ENCODE data around the gene DCTPP1. TPM values are rescaled to one million over a fixed set of nuclear protein-coding genes. Genes with fewer than 3 reads are reported as not detected.

The DCTPP1 gene
- total and polyA plus RNA-seq, 9 of the 15 experiments (the other 6 are each of a cell fraction or from before 2014, with no cell fraction given): 45.0 to 132 (median 80.6) TPM

- TF ChIP-seq THRB (CRISPR knock-in tag; conservative IDR thresholded peaks at IDR 0.05): no peak
- no peak for TF ChIP-seq ATF1 (CRISPR knock-in tag; IDR thresholded peaks at IDR 0.05)
- peak; percentile 91 for TF ChIP-seq ATF1 (tag; IDR thresholded peaks at IDR 0.05)
- TF ChIP-seq PHF8 (IDR thresholded peaks at IDR 0.05; ENCODE audit: borderline replicate concordance, low read length): peak; percentile 79; the same call in 1 of the 2 replicates
- peak; percentile 82 for TF ChIP-seq POLR2A (conservative IDR thresholded peaks at IDR 0.05)
- no peak for TF ChIP-seq ZNF175 (CRISPR knock-in tag; IDR thresholded peaks at IDR 0.05; ENCODE audit: low read depth)
- TF ChIP-seq ARID2 (IDR thresholded peaks at IDR 0.05): peak; percentile 74; the same call in 1 of the 2 replicates
- TF ChIP-seq DEAF1 (CRISPR knock-in tag; IDR thresholded peaks at IDR 0.05): peak; percentile 86
- TF ChIP-seq CTCFL (IDR thresholded peaks at IDR 0.05; ENCODE audit: borderline replicate concordance, insufficient read depth, low read depth, low read length, poor library complexity, severe bottlenecking): peak; percentile 58
- no peak; the same call in 1 of the 2 replicates for TF ChIP-seq ZZZ3 (IDR thresholded peaks at IDR 0.05)
- no peak for TF ChIP-seq FIP1L1 (IDR thresholded peaks at IDR 0.05; ENCODE audit: low read depth, low read length, poor library complexity, severe bottlenecking)
- TF ChIP-seq SPI1 (IDR thresholded peaks at IDR 0.05; ENCODE audit: borderline replicate concordance, low read depth, low read length): peak; percentile 28; the same call in 1 of the 2 replicates
- peak in 1 of 2 experiments; percentile 48; a peak in 1 of 4 replicates for TF ChIP-seq TBL1XR1 (IDR thresholded peaks at IDR 0.05; ENCODE audit: low read length in 2 of 2)
- TF ChIP-seq FOS (IDR thresholded peaks at IDR 0.05; ENCODE audit: extremely low read depth, insufficient read length): peak; percentile 83
- TF ChIP-seq, protein P1, sequence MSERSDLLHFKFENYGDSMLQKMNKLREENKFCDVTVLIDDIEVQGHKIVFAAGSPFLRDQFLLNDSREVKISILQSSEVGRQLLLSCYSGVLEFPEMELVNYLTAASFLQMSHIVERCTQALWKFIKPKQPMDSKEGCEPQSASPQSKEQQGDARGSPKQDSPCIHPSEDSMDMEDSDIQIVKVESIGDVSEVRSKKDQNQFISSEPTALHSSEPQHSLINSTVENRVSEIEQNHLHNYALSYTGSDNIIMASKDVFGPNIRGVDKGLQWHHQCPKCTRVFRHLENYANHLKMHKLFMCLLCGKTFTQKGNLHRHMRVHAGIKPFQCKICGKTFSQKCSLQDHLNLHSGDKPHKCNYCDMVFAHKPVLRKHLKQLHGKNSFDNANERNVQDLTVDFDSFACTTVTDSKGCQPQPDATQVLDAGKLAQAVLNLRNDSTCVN (CRISPR knock-in tag; IDR thresholded peaks at IDR 0.05): 0 out of 2 replicates have a peak, but pooled peaks have one; percentile 5
- TF ChIP-seq CBX5 (IDR thresholded peaks at IDR 0.05; ENCODE audit: borderline replicate concordance, low read depth): no peak
- TF ChIP-seq HOXB6 (CRISPR knock-in tag; IDR thresholded peaks at IDR 0.05; ENCODE audit: borderline replicate concordance): no peak
- no peak for TF ChIP-seq RFX7 (CRISPR knock-in tag; IDR thresholded peaks at IDR 0.05)
- no peak for TF ChIP-seq U2AF2 (optimal IDR thresholded peaks at IDR 0.05; ENCODE audit: low read depth, low read length)
- no peak for TF ChIP-seq ZNF165 (CRISPR knock-in tag; IDR thresholded peaks at IDR 0.05; ENCODE audit: borderline replicate concordance)
Observed at GRCh38 chr16:30429678-30430427, at the start of gene DCTPP1 (continued).

All from K562 (cell line).